Measurements from ENCODE around the gene KIAA1210.
"Not testable (repeated sequence)": the region's sequence is repeated elsewhere in the genome, so short reads cannot be mapped to it uniquely, and the experiment has no call there.

The KIAA1210 gene

DNA sequence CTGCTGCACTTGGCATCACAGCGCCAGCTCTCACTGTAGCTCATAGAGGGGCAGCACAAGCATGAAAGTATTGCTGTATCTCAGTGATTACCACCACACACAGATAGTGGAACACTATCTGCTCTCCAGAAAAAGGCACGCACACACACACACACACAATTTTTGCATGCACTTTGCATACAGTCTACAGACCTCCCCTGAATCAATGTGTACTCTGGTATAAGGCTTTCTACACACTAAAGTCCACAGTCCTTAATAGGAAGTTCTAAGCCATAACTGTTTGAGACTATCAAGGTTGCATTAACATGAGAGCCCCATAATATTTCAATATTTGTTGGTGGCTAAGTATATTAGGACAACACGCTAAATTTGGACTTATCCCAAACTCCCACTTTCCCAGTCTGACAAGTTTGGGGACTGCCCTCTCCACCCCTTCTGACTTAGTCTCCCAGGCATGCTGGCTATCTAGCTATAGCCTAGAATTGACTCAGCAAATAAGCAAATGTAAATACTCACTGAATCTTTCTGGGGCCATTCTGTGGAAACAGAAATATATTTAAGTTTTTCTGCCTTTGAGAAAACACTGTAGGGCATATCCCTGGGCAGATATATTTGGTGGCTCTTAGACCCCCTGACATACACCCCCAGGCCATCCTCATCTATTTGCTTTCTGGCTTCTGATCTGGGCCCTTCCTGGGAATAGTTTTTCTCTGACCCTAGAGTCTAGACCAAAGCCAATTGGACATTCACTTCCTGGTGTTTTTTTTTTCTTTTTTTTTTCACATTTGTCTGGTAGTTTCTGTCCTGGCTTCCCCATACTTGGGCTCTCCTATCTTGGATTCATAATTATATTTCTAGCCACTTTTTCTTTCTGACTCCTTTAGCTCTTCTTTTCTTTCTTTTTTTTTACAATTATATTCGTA is 91.2 kb downstream of the KIAA1210 start:
- Histone ChIP-seq H2AFZ (ENCODE audit: low read depth) (no peak overlapping the region), H3K9ac (no peak overlapping the region), H3K27me3 (ENCODE audit: insufficient read depth, low read depth) (no peaks in the 10 kb centered on the region), H3K4me3 (IDR thresholded peaks at IDR 0.05; ENCODE audit: insufficient read depth, low read depth, low read length) (no peak overlapping the region), H3K36me3 (ENCODE audit: insufficient read depth) (no peaks in the 10 kb centered on the region), H3K27ac (no peak overlapping the region), H4K20me1 (ENCODE audit: insufficient read depth) (no peaks in the 10 kb centered on the region), H3K4me2 (no peak overlapping the region), H3K79me2 (ENCODE audit: insufficient read depth, low read depth) (no peaks in the 10 kb centered on the region), H3K4me1 (ENCODE audit: low read depth, poor library complexity, severe bottlenecking) (no peaks in the 10 kb centered on the region)
- TF ChIP-seq, protein P1, sequence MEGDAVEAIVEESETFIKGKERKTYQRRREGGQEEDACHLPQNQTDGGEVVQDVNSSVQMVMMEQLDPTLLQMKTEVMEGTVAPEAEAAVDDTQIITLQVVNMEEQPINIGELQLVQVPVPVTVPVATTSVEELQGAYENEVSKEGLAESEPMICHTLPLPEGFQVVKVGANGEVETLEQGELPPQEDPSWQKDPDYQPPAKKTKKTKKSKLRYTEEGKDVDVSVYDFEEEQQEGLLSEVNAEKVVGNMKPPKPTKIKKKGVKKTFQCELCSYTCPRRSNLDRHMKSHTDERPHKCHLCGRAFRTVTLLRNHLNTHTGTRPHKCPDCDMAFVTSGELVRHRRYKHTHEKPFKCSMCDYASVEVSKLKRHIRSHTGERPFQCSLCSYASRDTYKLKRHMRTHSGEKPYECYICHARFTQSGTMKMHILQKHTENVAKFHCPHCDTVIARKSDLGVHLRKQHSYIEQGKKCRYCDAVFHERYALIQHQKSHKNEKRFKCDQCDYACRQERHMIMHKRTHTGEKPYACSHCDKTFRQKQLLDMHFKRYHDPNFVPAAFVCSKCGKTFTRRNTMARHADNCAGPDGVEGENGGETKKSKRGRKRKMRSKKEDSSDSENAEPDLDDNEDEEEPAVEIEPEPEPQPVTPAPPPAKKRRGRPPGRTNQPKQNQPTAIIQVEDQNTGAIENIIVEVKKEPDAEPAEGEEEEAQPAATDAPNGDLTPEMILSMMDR (conservative IDR thresholded peaks at IDR 0.05; ENCODE audit: low read depth, low read length): no peak

GRCh38 chrX:119030990-119031389 is 96.6 kb downstream of the KIAA1210 start:
- Histone ChIP-seq H3K4me2 (no peak overlapping the region), H3K27me3 (ENCODE audit: insufficient read depth, low read depth) (no peaks in the 10 kb centered on the region), H3K27ac (no peak overlapping the region), H3K36me3 (ENCODE audit: insufficient read depth) (no peaks in the 10 kb centered on the region), H4K20me1 (ENCODE audit: insufficient read depth) (no peaks in the 10 kb centered on the region), H3K79me2 (ENCODE audit: insufficient read depth, low read depth) (no peaks in the 10 kb centered on the region), H3K4me3 (IDR thresholded peaks at IDR 0.05; ENCODE audit: insufficient read depth, low read depth, low read length) (no peak overlapping the region), H3K4me1 (ENCODE audit: low read depth, poor library complexity, severe bottlenecking) (no peaks in the 10 kb centered on the region), H3K9ac (no peak overlapping the region), H2AFZ (ENCODE audit: low read depth) (no peak overlapping the region)
- TF ChIP-seq, protein P1 (conservative IDR thresholded peaks at IDR 0.05; ENCODE audit: low read depth, low read length): no peak

GRCh38 chrX:119029656-119030055 is 98.0 kb downstream of the KIAA1210 start:
- not testable (repeated sequence) for H2AFZ ChIP-seq (ENCODE audit: low read depth)

DNA sequence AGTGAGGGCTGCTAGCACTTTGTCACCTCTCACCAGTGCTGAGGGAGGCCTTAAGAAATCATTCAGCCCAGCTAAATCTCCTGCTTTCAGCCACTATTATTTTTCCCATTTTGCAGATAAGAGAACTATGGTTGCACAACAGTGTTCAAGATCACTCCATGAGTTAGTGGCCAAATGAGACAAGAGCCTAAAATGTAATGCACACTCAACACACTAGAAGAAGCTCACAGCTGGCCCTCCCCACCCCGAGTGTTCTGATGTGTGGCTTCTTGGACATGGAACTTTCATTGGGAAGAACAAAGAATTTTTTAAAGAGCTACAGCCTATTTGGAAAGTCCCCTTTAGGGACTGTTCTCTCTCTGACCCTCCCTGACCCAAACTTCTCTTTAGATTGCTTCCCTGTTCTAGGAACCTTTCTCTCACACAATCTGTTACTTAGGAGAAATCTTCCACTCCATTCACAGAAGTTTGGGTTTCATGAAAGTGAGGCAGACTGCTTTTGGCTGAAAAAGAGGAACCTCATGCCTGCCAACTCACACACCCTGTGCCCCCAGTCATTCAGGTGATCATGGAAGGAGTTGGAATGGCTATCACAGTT is 98.8 kb downstream of the KIAA1210 start:
- no peaks in the 10 kb centered on the region for H3K4me1 ChIP-seq (ENCODE audit: low read depth, poor library complexity, severe bottlenecking)
- no peaks in the 10 kb centered on the region for H4K20me1 ChIP-seq (ENCODE audit: insufficient read depth)
- no peak overlapping the region for H2AFZ ChIP-seq (ENCODE audit: low read depth)
- no peaks in the 10 kb centered on the region for H3K36me3 ChIP-seq (ENCODE audit: insufficient read depth)
- no peak overlapping the region for H3K4me2 ChIP-seq
- H3K27me3 ChIP-seq (ENCODE audit: insufficient read depth, low read depth): no peaks in the 10 kb centered on the region
- H3K27ac ChIP-seq: no peak overlapping the region
- TF ChIP-seq, protein P1 (conservative IDR thresholded peaks at IDR 0.05; ENCODE audit: low read depth, low read length): no peak
- H3K4me3 ChIP-seq (IDR thresholded peaks at IDR 0.05; ENCODE audit: insufficient read depth, low read depth, low read length): no peak overlapping the region
- H3K79me2 ChIP-seq (ENCODE audit: insufficient read depth, low read depth): no peaks in the 10 kb centered on the region
- no peak overlapping the region for H3K9ac ChIP-seq

More at GRCh38 chrX:119029656-119030055, 98.0 kb downstream of the KIAA1210 start:
- H3K36me3 ChIP-seq (ENCODE audit: insufficient read depth); H4K20me1 ChIP-seq (ENCODE audit: insufficient read depth); H3K79me2 ChIP-seq (ENCODE audit: insufficient read depth, low read depth); H3K4me1 ChIP-seq (ENCODE audit: low read depth, poor library complexity, severe bottlenecking); H3K27ac ChIP-seq; H3K4me2 ChIP-seq; H3K9ac ChIP-seq; H3K4me3 ChIP-seq (IDR thresholded peaks at IDR 0.05; ENCODE audit: insufficient read depth, low read depth, low read length); H3K27me3 ChIP-seq (ENCODE audit: insufficient read depth, low read depth): not testable (repeated sequence)
